H7 (cell line): ENCODE data around the gene CACNA1B. TPM values are rescaled to one million over a fixed set of nuclear protein-coding genes. Genes with fewer than 3 reads are reported as not detected.

Experiments
- DNase-seq: peaks from one replicate; pipeline ENCODE4 v3.0.0; 2012
- H3K27me3 ChIP-seq: 2 replicates; pipeline ENCODE4 v1.6.0; 2011; ENCODE audit warnings: mild to moderate bottlenecking, low read length; ENCODE audit not compliant: control insufficient read depth, insufficient read depth
- H3K36me3 ChIP-seq: replicated peaks from 2 replicates; pipeline ENCODE4 v1.5.1; 2011; ENCODE audit warnings: low read length; ENCODE audit not compliant: control insufficient read depth, insufficient read depth
- H3K4me3 ChIP-seq: 2 replicates; pipeline ENCODE4 v1.5.1; 2011; ENCODE audit warnings: low read depth, mild to moderate bottlenecking, control low read depth, low read length, moderate library complexity; ENCODE audit not compliant: insufficient read depth
- total RNA-seq: library from RNA; depleted of rRNA; stranded (reverse); fragments of >200 nt; shearing (Covaris generic); gene quantifications from 2 replicates; pipeline ENCODE4 v1.2.3, GENCODE V29; 2014

The CACNA1B gene
- total RNA-seq, 1 experiment from 2014 or later, result 1.4 TPM

GRCh38 chr9:137838576-137838975, 39.0 kb upstream of the CACNA1B start:
- Histone ChIP-seq H3K36me3 (no peaks in the 10 kb centered on the region), H3K27me3 (no peaks in the 10 kb centered on the region), H3K4me3 (no peak overlapping the region)
- no peak for DNase-seq

GRCh38 chr9:137843355-137843754, 34.2 kb upstream of the CACNA1B start:
- no peaks in the 10 kb centered on the region for H3K27me3 ChIP-seq

GRCh38 chr9:137851516-137852267, 25.9 kb upstream of the CACNA1B start:
- no peak for DNase-seq
- no peak overlapping the region for H3K4me3 ChIP-seq
- no peaks in the 10 kb centered on the region for H3K27me3 ChIP-seq
- no peaks in the 10 kb centered on the region for H3K36me3 ChIP-seq

More at GRCh38 chr9:137843355-137843754, 34.2 kb upstream of the CACNA1B start:
- no peak for DNase-seq
- Histone ChIP-seq H3K36me3 (no peaks in the 10 kb centered on the region), H3K4me3 (no peak overlapping the region)

- Histone ChIP-seq H3K36me3 (no peaks in the 10 kb centered on the region), H3K4me3 (no peak overlapping the region), H3K27me3 (no peaks in the 10 kb centered on the region)
- no peak for DNase-seq
Measured at GRCh38 chr9:137853392-137853995, 24.1 kb upstream of the CACNA1B start.

GRCh38 chr9:137860361-137860760, 17.2 kb upstream of the CACNA1B start:
- DNase-seq, result no peak
- H3K36me3 ChIP-seq, result no peaks in the 10 kb centered on the region
- no peaks in the 10 kb centered on the region for H3K27me3 ChIP-seq
- H3K4me3 ChIP-seq, result no peak overlapping the region

GRCh38 chr9:137865581-137866145, 11.9 kb upstream of the CACNA1B start:
- Histone ChIP-seq H3K36me3 (no peaks in the 10 kb centered on the region), H3K4me3 (no peak overlapping the region)
- no peak for DNase-seq

GRCh38 chr9:137866226-137867141, 11.1 kb upstream of the CACNA1B start:
- Histone ChIP-seq H3K36me3 (no peaks in the 10 kb centered on the region), H3K27me3 (no peaks in the 10 kb centered on the region), H3K4me3 (no peak overlapping the region)
- no peak for DNase-seq

More at GRCh38 chr9:137865581-137866145, 11.9 kb upstream of the CACNA1B start:
- H3K27me3 ChIP-seq, result no peaks in the 10 kb centered on the region

- Histone ChIP-seq H3K27me3 (peaks cover 1% of the 10 kb centered on the region), H3K4me3 (no peak overlapping the region), H3K36me3 (no peaks in the 10 kb centered on the region)
- no peak for DNase-seq
Measured at GRCh38 chr9:137870432-137870831, 7.2 kb upstream of the CACNA1B start.

- H3K27me3 ChIP-seq, result peaks cover 11% of the 10 kb centered on the region
- H3K4me3 ChIP-seq, result no peak overlapping the region
- DNase-seq, result no peak
- no peaks in the 10 kb centered on the region for H3K36me3 ChIP-seq
Measured at GRCh38 chr9:137872296-137872695, 5.3 kb upstream of the CACNA1B start.

- Histone ChIP-seq H3K4me3 (no peak overlapping the region), H3K27me3 (peaks cover 11% of the 10 kb centered on the region), H3K36me3 (no peaks in the 10 kb centered on the region)
- no peak for DNase-seq
Measured at GRCh38 chr9:137873408-137873807, 4.2 kb upstream of the CACNA1B start.

GRCh38 chr9:137873858-137874362, 3.7 kb upstream of the CACNA1B start:
- Histone ChIP-seq H3K4me3 (no peak overlapping the region), H3K36me3 (no peaks in the 10 kb centered on the region), H3K27me3 (peaks cover 11% of the 10 kb centered on the region)
- DNase-seq, result no peak

- Histone ChIP-seq H3K36me3 (no peaks in the 10 kb centered on the region), H3K27me3 (peaks cover 11% of the 10 kb centered on the region), H3K4me3 (no peak overlapping the region)
- no peak for DNase-seq
Measured at GRCh38 chr9:137875354-137875753, 2.2 kb upstream of the CACNA1B start.

GRCh38 chr9:137875846-137876245, 1.7 kb upstream of the CACNA1B start:
- Histone ChIP-seq H3K27me3 (peaks cover 11% of the 10 kb centered on the region), H3K4me3 (no peak overlapping the region)

GRCh38 chr9:137876269-137876668, 1.3 kb upstream of the CACNA1B start:
- Histone ChIP-seq H3K36me3 (no peaks in the 10 kb centered on the region; the same call in 1 of the 2 replicates), H3K27me3 (peaks cover 11% of the 10 kb centered on the region), H3K4me3 (no peak overlapping the region)
- no peak for DNase-seq

More at GRCh38 chr9:137875846-137876245, 1.7 kb upstream of the CACNA1B start:
- no peak for DNase-seq
- no peaks in the 10 kb centered on the region for H3K36me3 ChIP-seq
